Trophoblast cell (in vitro differentiated cells and primary cell): ENCODE measurements around the gene KCNH4.
A peak's percentile ranks its signal among the peaks of the same experiment; 100 is the strongest.

Source experiments
- DNase-seq, 2 donors: peaks; one replicate each; pipeline ENCODE4 v3.0.0-alpha.2; 2016
- H2AFZ ChIP-seq: 2 replicates; pipeline ENCODE4 v1.6.1; 2013; ENCODE audit warnings: low read length, moderate library complexity, mild to moderate bottlenecking; ENCODE audit not compliant: insufficient read depth, poor library complexity
- H2AK5ac ChIP-seq: 2 replicates; pipeline ENCODE4 v1.6.1; 2013; ENCODE audit warnings: mild to moderate bottlenecking, low read length
- H2BK120ac ChIP-seq: 2 replicates; pipeline ENCODE4 v1.6.1; 2013; ENCODE audit warnings: low read length, mild to moderate bottlenecking, moderate library complexity; ENCODE audit not compliant: insufficient read depth, poor library complexity
- H2BK12ac ChIP-seq: 2 replicates; pipeline ENCODE4 v1.6.1; 2013; ENCODE audit warnings: mild to moderate bottlenecking, low read length, moderate library complexity
- H2BK5ac ChIP-seq: 2 replicates; pipeline ENCODE4 v1.6.1; 2013; ENCODE audit warnings: low read length, low read depth, moderate library complexity, mild to moderate bottlenecking; ENCODE audit not compliant: poor library complexity
- H3K14ac ChIP-seq: 2 replicates; pipeline ENCODE4 v1.6.1; 2013; ENCODE audit warnings: mild to moderate bottlenecking, low read length
- H3K18ac ChIP-seq: 2 replicates; pipeline ENCODE4 v1.6.1; 2013; ENCODE audit warnings: mild to moderate bottlenecking, low read length
- H3K23ac ChIP-seq: 2 replicates; pipeline ENCODE4 v1.6.1; 2013; ENCODE audit warnings: low read length
- H3K27ac ChIP-seq: 2 replicates; pipeline ENCODE4 v1.5.1; 2013; ENCODE audit warnings: low read depth, mild to moderate bottlenecking, inconsistent platforms, low read length, moderate library complexity
- H3K27me3 ChIP-seq: 2 replicates; pipeline ENCODE4 v1.6.1; 2013; ENCODE audit warnings: inconsistent platforms, mild to moderate bottlenecking, low read length, moderate library complexity; ENCODE audit not compliant: insufficient read depth
- H3K36me3 ChIP-seq, 2 experiments: 1 replicate in 1 of 2; 2 replicates in 1 of 2; pipeline ENCODE4 v1.6.1; 2013; ENCODE audit warnings: low read length in 2 of 2, mild to moderate bottlenecking in 2 of 2, moderate library complexity in 1 of 2; ENCODE audit not compliant: insufficient read depth in 2 of 2, control insufficient read depth in 1 of 2
- H3K4ac ChIP-seq: 2 replicates; pipeline ENCODE4 v1.6.1; 2013; ENCODE audit warnings: low read depth, mild to moderate bottlenecking, low read length, moderate library complexity
- H3K4me1 ChIP-seq, 2 experiments: 1 replicate in 1 of 2; 2 replicates in 1 of 2; pipeline ENCODE4 v1.6.1; 2013; ENCODE audit warnings: low read length in 2 of 2, mild to moderate bottlenecking in 2 of 2, moderate library complexity in 1 of 2; ENCODE audit not compliant: insufficient read depth in 2 of 2, control insufficient read depth in 1 of 2
- H3K4me2 ChIP-seq: 2 replicates; pipeline ENCODE4 v1.6.1; 2013; ENCODE audit warnings: inconsistent platforms, mild to moderate bottlenecking, low read length, moderate library complexity
- H3K4me3 ChIP-seq: 2 replicates; pipeline ENCODE4 v1.5.1; 2013; ENCODE audit warnings: mild to moderate bottlenecking, low read depth, low read length, inconsistent platforms
- H3K79me1 ChIP-seq: one replicate; pipeline ENCODE4 v1.6.1; 2013; ENCODE audit warnings: low read length
- H3K79me2 ChIP-seq: 2 replicates; pipeline ENCODE4 v1.6.1; 2013; ENCODE audit warnings: low read length, mild to moderate bottlenecking; ENCODE audit not compliant: control insufficient read depth, insufficient read depth, poor library complexity
- H3K9ac ChIP-seq: 2 replicates; pipeline ENCODE4 v1.6.1; 2013; ENCODE audit warnings: mild to moderate bottlenecking, low read length
- H3K9me3 ChIP-seq: 2 replicates; pipeline ENCODE4 v1.6.1; 2013; ENCODE audit warnings: low read depth, mild to moderate bottlenecking, control low read depth, inconsistent platforms, low read length; ENCODE audit not compliant: insufficient read depth
- H4K12ac ChIP-seq: 2 replicates; pipeline ENCODE4 v1.6.1; 2013; ENCODE audit warnings: low read depth, mild to moderate bottlenecking, low read length, moderate library complexity
- H4K8ac ChIP-seq: 2 replicates; pipeline ENCODE4 v1.6.1; 2013; ENCODE audit warnings: low read depth, mild to moderate bottlenecking, low read length, moderate library complexity
- H4K91ac ChIP-seq: one replicate; pipeline ENCODE4 v1.6.1; 2013; ENCODE audit warnings: low read depth, mild to moderate bottlenecking, low read length, moderate library complexity
- WGBS: extraction: QIAGEN DNeasy Blood & Tissue Kit; methylation state at CpG from one replicate; pipeline ENCODE4 v1.1.7; 2013; ENCODE audit warnings: missing lambda C conversion rate; ENCODE audit not compliant: insufficient read length, insufficient coverage; ENCODE audit errors: extremely low coverage; 5-methylcytosine and 5-hydroxymethylcytosine counted together

The KCNH4 gene

GRCh38 chr17:42138749-42139492 is 42.0 kb downstream of the KCNH4 start:
- no peak overlapping the region for H3K23ac ChIP-seq
- no peak overlapping the region for H2BK120ac ChIP-seq
- no peak for DNase-seq
- no peak overlapping the region for H2AFZ ChIP-seq
- peaks cover 16 to 17% of the 10 kb centered on the region in 2 experiments for H3K4me1 ChIP-seq
- H4K91ac ChIP-seq: no peak overlapping the region
- H3K14ac ChIP-seq: no peak overlapping the region
- H3K4ac ChIP-seq: peak overlapping the region; percentile 1
- no peak overlapping the region for H4K12ac ChIP-seq
- peaks cover 4% of the 10 kb centered on the region for H3K79me2 ChIP-seq
- H3K4me3 ChIP-seq: no peak overlapping the region
- WGBS: no CpG with 5 or more reads among the region's 7 CpGs
- H3K18ac ChIP-seq: no peak overlapping the region
- no peak overlapping the region for H3K27ac ChIP-seq
- H2BK5ac ChIP-seq: no peak overlapping the region
- H3K9me3 ChIP-seq: no peaks in the 10 kb centered on the region
- no peaks in the 10 kb centered on the region for H3K79me1 ChIP-seq
- no peak overlapping the region for H3K4me2 ChIP-seq
- H3K27me3 ChIP-seq: no peaks in the 10 kb centered on the region
- H2AK5ac ChIP-seq: no peak overlapping the region
- H3K36me3 ChIP-seq: peaks cover 13 to 15% of the 10 kb centered on the region in 2 experiments
- no peak overlapping the region for H2BK12ac ChIP-seq
- no peak overlapping the region for H3K9ac ChIP-seq
- no peak overlapping the region for H4K8ac ChIP-seq

GRCh38 chr17:42136654-42137051 is 44.3 kb downstream of the KCNH4 start:
- Histone ChIP-seq H3K14ac (no peak overlapping the region), H3K79me2 (peaks cover 5% of the 10 kb centered on the region), H2BK120ac (no peak overlapping the region), H3K36me3 (peaks cover 12 to 24% of the 10 kb centered on the region in 2 experiments), H2BK5ac (no peak overlapping the region), H2BK12ac (no peak overlapping the region), H3K4me1 (peaks cover 8 to 10% of the 10 kb centered on the region in 2 experiments), H3K4me3 (no peak overlapping the region), H3K27ac (no peak overlapping the region), H3K4me2 (no peak overlapping the region), H3K23ac (no peak overlapping the region), H2AK5ac (no peak overlapping the region), H4K91ac (no peak overlapping the region), H3K27me3 (no peaks in the 10 kb centered on the region), H3K18ac (no peak overlapping the region), H4K8ac (no peak overlapping the region), H4K12ac (no peak overlapping the region), H3K9me3 (no peaks in the 10 kb centered on the region), H3K79me1 (no peaks in the 10 kb centered on the region), H2AFZ (no peak overlapping the region), H3K9ac (no peak overlapping the region), H3K4ac (no peak overlapping the region)
- no CpG with 5 or more reads among the region's 3 CpGs for WGBS
- no peak for DNase-seq

DNA sequence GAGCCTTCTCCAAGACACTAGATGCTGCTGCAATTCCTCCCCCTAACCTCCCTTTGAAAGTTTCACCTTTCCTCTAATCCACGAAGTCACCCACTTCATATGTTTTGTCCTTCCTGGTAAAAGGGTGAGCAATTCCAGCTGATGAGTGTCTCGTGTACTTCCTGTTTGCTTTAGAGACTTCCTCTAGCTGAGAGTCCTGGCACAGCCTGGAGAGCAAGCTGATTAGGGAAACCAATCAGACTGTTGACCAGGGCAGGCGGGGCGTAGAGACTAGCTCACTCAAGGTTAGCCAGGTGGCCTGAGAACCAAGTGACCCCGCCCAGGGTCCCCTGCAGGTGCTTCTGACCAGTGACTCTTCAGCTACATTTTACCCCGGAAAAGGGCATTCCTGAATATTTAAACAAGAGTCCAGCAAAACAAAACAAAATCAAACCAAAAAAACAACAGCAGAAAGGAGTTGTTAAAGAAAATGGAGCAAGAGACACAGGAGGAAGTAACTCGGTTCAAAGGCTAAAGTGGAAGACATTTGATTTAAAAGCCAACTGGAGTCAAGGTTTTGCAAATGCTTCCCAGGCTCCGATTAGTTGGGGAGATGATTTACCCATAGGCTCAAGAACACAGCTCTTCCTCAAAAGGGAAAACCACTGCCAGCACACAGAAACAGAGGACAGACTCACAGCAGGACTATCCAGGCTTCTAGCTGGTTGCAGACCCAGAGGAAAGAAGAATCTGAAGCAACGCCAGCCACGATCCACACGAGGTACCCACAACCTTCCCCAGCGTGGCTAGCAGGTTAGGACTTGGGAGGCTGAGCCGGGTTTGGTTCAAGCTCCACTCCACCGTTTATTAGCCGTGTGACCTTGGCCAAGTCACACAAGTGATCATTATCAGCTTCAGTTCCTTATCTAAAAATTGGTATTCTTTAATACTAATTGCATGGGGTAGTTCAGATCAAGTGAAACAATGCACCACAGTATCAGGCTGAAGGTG is 45.0 kb downstream of the KCNH4 start:
- no peak overlapping the region for H2AK5ac ChIP-seq
- H3K27me3 ChIP-seq: no peaks in the 10 kb centered on the region
- no peaks in the 10 kb centered on the region for H3K9me3 ChIP-seq
- no peak overlapping the region for H3K23ac ChIP-seq
- peak in 1 of 2 donors; percentile 22 for DNase-seq
- H3K18ac ChIP-seq: no peak overlapping the region
- H2BK5ac ChIP-seq: no peak overlapping the region
- no CpG with 5 or more reads among the region's 15 CpGs for WGBS
- H4K12ac ChIP-seq: no peak overlapping the region
- peak overlapping the region; percentile 51 for H3K27ac ChIP-seq
- no peak overlapping the region for H4K91ac ChIP-seq
- H3K4me2 ChIP-seq: no peak overlapping the region
- H3K4me3 ChIP-seq: no peak overlapping the region
- peak overlapping the region; percentile 16 for H3K4ac ChIP-seq
- peaks cover 8 to 19% of the 10 kb centered on the region in 2 experiments for H3K36me3 ChIP-seq
- H2BK12ac ChIP-seq: no peak overlapping the region
- H3K14ac ChIP-seq: peak overlapping the region; percentile 3
- H2AFZ ChIP-seq: no peak overlapping the region
- peaks cover 8 to 10% of the 10 kb centered on the region in 2 experiments for H3K4me1 ChIP-seq
- H2BK120ac ChIP-seq: no peak overlapping the region
- H3K79me1 ChIP-seq: no peaks in the 10 kb centered on the region
- no peak overlapping the region for H4K8ac ChIP-seq
- peaks cover 5% of the 10 kb centered on the region for H3K79me2 ChIP-seq
- H3K9ac ChIP-seq: no peak overlapping the region

DNA sequence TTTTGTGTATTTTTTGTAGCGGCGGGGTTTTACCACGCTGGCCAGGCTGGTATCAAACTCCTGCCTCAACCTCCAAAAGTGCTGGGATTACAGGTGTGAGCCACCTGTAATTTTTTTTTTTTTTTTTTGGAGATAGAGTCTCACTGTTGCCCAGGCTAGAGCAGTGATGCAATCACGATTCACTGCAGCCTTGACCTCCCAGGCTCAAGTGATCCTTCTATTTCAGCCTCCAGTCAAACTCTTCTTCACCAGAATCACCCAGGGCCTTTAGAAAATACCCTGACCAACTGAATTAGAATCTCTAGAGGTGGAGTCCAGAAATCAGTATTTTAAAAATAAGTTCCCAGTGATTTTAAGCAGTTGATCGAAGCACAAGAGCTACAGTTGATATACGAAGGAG is 45.8 kb downstream of the KCNH4 start:
- H3K23ac ChIP-seq: no peak overlapping the region
- peaks cover 9 to 24% of the 10 kb centered on the region in 2 experiments for H3K36me3 ChIP-seq
- peak overlapping the region; percentile 51 for H3K27ac ChIP-seq
- no CpG with 5 or more reads among the region's 6 CpGs for WGBS
- no peak overlapping the region for H3K14ac ChIP-seq
- peaks cover 1% of the 10 kb centered on the region for H3K9me3 ChIP-seq
- H3K4me3 ChIP-seq: no peak overlapping the region
- DNase-seq: no peak
- H3K79me1 ChIP-seq: no peaks in the 10 kb centered on the region
- H3K27me3 ChIP-seq: no peaks in the 10 kb centered on the region
- no peak overlapping the region for H3K4me2 ChIP-seq
- H2BK5ac ChIP-seq: no peak overlapping the region
- no peak overlapping the region for H2AK5ac ChIP-seq
- H4K12ac ChIP-seq: no peak overlapping the region
- no peak overlapping the region for H4K8ac ChIP-seq
- no peak overlapping the region for H2BK120ac ChIP-seq
- no peak overlapping the region for H2BK12ac ChIP-seq
- no peak overlapping the region for H4K91ac ChIP-seq
- H3K79me2 ChIP-seq: peaks cover 5% of the 10 kb centered on the region
- no peak overlapping the region for H2AFZ ChIP-seq
- no peak overlapping the region for H3K18ac ChIP-seq
- H3K4me1 ChIP-seq: peaks cover 8 to 10% of the 10 kb centered on the region in 2 experiments
- H3K9ac ChIP-seq: no peak overlapping the region
- peak overlapping the region; percentile 16 for H3K4ac ChIP-seq
